SK-N-SH treated with all-trans-retinoic acid at 6 μM for 48 hours (cell line): ENCODE results near the gene NGDN.

Experiments
- ATAC-seq: fragments of 200-7000 bp; cut with Tn5 transposase; 3 replicates; pipeline ENCODE4 v1.9.1; 2020; ENCODE audit warnings: mild to moderate bottlenecking, moderate library complexity
- ARNTL ChIP-seq: fragments of 450-650 bp; formaldehyde crosslinking; IDR thresholded peaks from 2 replicates; pipeline ENCODE4 v1.5.0; 2020; ENCODE audit warnings: low read depth, mild to moderate bottlenecking, moderate library complexity, borderline replicate concordance
- BACH2 ChIP-seq: fragments of 250-450 bp; sonication (Bioruptor Pico); IDR thresholded peaks from 2 replicates; pipeline ENCODE4 v1.9.0; 2021; ENCODE audit warnings: mild to moderate bottlenecking, borderline replicate concordance
- ESRRG ChIP-seq: fragments of 250-450 bp; sonication (Bioruptor Pico); IDR thresholded peaks from 2 replicates; pipeline ENCODE4 v1.6.1; 2021; ENCODE audit warnings: mild to moderate bottlenecking
- GLIS3 ChIP-seq: fragments of 250-450 bp; sonication (Bioruptor Pico); IDR thresholded peaks from 2 replicates; pipeline ENCODE4 v1.5.0; 2020; ENCODE audit warnings: mild to moderate bottlenecking, moderate library complexity
- PPARA ChIP-seq: fragments of 250-450 bp; sonication (Bioruptor Pico); IDR thresholded peaks from 2 replicates; pipeline ENCODE4 v1.5.0; 2020; ENCODE audit warnings: mild to moderate bottlenecking, borderline replicate concordance
- RARB ChIP-seq: fragments of 250-450 bp; sonication (Bioruptor Pico); IDR thresholded peaks from 2 replicates; pipeline ENCODE4 v1.8.0; 2021; ENCODE audit warnings: mild to moderate bottlenecking, moderate library complexity
- SNAI2 ChIP-seq: fragments of 250-450 bp; sonication (Bioruptor Pico); IDR thresholded peaks from 2 replicates; pipeline ENCODE4 v1.5.0; 2020; ENCODE audit warnings: mild to moderate bottlenecking, moderate library complexity
- TCF4 ChIP-seq: fragments of 250-450 bp; sonication (Bioruptor Pico); IDR thresholded peaks from 2 replicates; pipeline ENCODE4 v1.8.0; 2021; ENCODE audit warnings: mild to moderate bottlenecking, moderate library complexity, borderline replicate concordance
- TOX ChIP-seq: fragments of 250-450 bp; sonication (Bioruptor Pico); IDR thresholded peaks from 2 replicates; pipeline ENCODE4 v1.8.0; 2021; ENCODE audit warnings: mild to moderate bottlenecking, moderate library complexity, borderline replicate concordance
- TSHZ2 ChIP-seq: fragments of 250-450 bp; sonication (Bioruptor Pico); IDR thresholded peaks from 2 replicates; pipeline ENCODE4 v1.5.0; 2020; ENCODE audit warnings: mild to moderate bottlenecking, moderate library complexity
- ZC3H10 ChIP-seq: fragments of 250-450 bp; sonication (Bioruptor Pico); IDR thresholded peaks from 2 replicates; pipeline ENCODE4 v1.5.1; 2021; ENCODE audit warnings: mild to moderate bottlenecking, moderate library complexity
- ZFP3 ChIP-seq: fragments of 250-450 bp; sonication (Bioruptor Pico); IDR thresholded peaks from 2 replicates; pipeline ENCODE4 v1.5.0; 2020; ENCODE audit warnings: mild to moderate bottlenecking, moderate library complexity
- ZFP30 ChIP-seq: fragments of 450-650 bp; formaldehyde crosslinking; IDR thresholded peaks from 2 replicates; pipeline ENCODE4 v1.5.0; 2022; ENCODE audit warnings: mild to moderate bottlenecking, moderate library complexity
- ZNF565 ChIP-seq: fragments of 450-650 bp; formaldehyde crosslinking; conservative IDR thresholded peaks from 2 replicates; pipeline ENCODE4 v1.5.0; 2020; ENCODE audit warnings: low read depth, mild to moderate bottlenecking, moderate library complexity
- ZNF70 ChIP-seq: fragments of 450-650 bp; formaldehyde crosslinking; IDR thresholded peaks from 2 replicates; pipeline ENCODE4 v1.5.0; 2020; ENCODE audit warnings: mild to moderate bottlenecking, moderate library complexity
- ZNF8 ChIP-seq: fragments of 450-650 bp; formaldehyde crosslinking; IDR thresholded peaks from 2 replicates; pipeline ENCODE4 v1.5.0; 2020; ENCODE audit warnings: mild to moderate bottlenecking, moderate library complexity
- TF ChIP-seq, protein P1 (sequence below): fragments of 250-450 bp; sonication (Bioruptor Pico); IDR thresholded peaks from 2 replicates; pipeline ENCODE4 v1.5.1; 2020; ENCODE audit warnings: low read depth, mild to moderate bottlenecking, moderate library complexity
- TF ChIP-seq, protein P2 (sequence below): fragments of 250-450 bp; sonication (Bioruptor Pico); IDR thresholded peaks from 2 replicates; pipeline ENCODE4 v1.8.0; 2021; ENCODE audit warnings: low read depth, mild to moderate bottlenecking, moderate library complexity, borderline replicate concordance

NGDN gene

DNA sequence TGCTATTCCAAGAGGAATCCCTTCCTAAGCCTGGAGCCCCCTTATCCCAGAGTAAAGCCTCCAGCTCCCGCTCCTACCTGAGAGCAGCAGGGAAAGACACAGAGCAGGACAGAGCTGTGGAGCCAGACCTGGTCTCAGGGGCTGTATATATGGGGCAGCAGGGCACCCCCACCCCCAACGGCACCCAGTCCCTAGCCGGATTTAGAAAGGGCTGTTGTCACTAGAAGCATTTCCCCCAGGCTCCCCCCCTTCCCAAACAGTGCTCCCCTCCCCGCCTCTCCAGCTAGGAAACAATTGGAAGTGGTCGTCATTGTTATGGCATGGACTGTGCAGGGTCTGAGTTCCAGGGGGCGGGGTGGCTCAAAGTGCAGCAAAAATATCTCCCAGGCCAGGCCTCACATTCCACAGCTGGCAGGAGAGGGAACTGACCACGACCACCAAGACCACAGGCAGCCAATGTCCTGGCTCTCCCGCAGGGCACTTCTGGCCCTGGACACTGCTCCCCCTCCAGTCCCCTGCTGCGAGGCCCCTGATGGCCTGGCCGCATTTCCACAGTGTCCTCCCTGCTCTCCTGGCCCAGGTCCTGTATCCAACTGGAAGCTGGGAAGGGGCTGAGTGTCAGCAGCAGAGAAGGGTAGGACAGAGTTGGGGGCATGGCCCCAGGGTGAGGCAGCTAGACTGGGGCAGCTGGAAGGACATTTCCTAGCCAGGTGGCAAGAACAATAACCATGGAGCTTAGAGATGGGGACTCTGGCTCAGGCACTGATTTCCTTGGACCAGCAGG lies 33.8 kb upstream of the NGDN start, which contains the start of gene MYH7:
Gene MYH7, minus strand, starts transcription at position 118 of the 784 bp plus-strand sequence. CDS start 1,928 bp downstream, outside the sequence.
- no peak for TF ChIP-seq ZNF565 (CRISPR knock-in tag)
- no peak for ATAC-seq

GRCh38 chr14:23436327-23437132 lies 33.0 kb upstream of the NGDN start:
- ATAC-seq, result no peak
- TF ChIP-seq TSHZ2 (CRISPR knock-in tag), result no peak
- TF ChIP-seq TCF4 (CRISPR knock-in tag), result no peak
- TF ChIP-seq, protein P1, sequence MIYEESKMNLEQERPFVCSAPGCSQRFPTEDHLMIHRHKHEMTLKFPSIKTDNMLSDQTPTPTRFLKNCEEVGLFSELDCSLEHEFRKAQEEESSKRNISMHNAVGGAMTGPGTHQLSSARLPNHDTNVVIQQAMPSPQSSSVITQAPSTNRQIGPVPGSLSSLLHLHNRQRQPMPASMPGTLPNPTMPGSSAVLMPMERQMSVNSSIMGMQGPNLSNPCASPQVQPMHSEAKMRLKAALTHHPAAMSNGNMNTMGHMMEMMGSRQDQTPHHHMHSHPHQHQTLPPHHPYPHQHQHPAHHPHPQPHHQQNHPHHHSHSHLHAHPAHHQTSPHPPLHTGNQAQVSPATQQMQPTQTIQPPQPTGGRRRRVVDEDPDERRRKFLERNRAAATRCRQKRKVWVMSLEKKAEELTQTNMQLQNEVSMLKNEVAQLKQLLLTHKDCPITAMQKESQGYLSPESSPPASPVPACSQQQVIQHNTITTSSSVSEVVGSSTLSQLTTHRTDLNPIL, result no peak
- TF ChIP-seq ZNF70, result no peak
- TF ChIP-seq GLIS3, result no peak
- TF ChIP-seq ZFP3 (CRISPR knock-in tag), result no peak
- TF ChIP-seq BACH2 (CRISPR knock-in tag), result no peak
- no peak for TF ChIP-seq RARB (CRISPR knock-in tag)
- TF ChIP-seq ARNTL (CRISPR knock-in tag), result no peak
- no peak for TF ChIP-seq ZNF565 (CRISPR knock-in tag)
- TF ChIP-seq, protein P2, sequence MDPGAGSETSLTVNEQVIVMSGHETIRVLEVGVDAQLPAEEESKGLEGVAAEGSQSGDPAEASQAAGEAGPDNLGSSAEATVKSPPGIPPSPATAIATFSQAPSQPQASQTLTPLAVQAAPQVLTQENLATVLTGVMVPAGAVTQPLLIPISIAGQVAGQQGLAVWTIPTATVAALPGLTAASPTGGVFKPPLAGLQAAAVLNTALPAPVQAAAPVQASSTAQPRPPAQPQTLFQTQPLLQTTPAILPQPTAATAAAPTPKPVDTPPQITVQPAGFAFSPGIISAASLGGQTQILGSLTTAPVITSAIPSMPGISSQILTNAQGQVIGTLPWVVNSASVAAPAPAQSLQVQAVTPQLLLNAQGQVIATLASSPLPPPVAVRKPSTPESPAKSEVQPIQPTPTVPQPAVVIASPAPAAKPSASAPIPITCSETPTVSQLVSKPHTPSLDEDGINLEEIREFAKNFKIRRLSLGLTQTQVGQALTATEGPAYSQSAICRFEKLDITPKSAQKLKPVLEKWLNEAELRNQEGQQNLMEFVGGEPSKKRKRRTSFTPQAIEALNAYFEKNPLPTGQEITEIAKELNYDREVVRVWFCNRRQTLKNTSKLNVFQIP (CRISPR knock-in tag), result no peak
- TF ChIP-seq ZC3H10 (CRISPR knock-in tag), result no peak
- no peak for TF ChIP-seq TOX (CRISPR knock-in tag)
- no peak for TF ChIP-seq ESRRG (CRISPR knock-in tag)
- no peak for TF ChIP-seq PPARA (CRISPR knock-in tag)
- TF ChIP-seq ZFP30 (CRISPR knock-in tag), result no peak
- no peak for TF ChIP-seq ZNF8 (CRISPR knock-in tag)
- TF ChIP-seq SNAI2, result no peak

GRCh38 chr14:23437133-23438100 lies 32.1 kb upstream of the NGDN start:
- no peak for TF ChIP-seq RARB (CRISPR knock-in tag)
- no peak for TF ChIP-seq BACH2 (CRISPR knock-in tag)
- no peak for TF ChIP-seq ZNF565 (CRISPR knock-in tag)
- no peak for TF ChIP-seq GLIS3
- no peak for ATAC-seq
